MM.1S (cell line): ENCODE measurements around the gene ZNF367.

ENCODE experiments used
- DNase-seq: peaks from one replicate; pipeline ENCODE4 v3.0.0-alpha.2; 2015
- H2AFZ ChIP-seq: fragments of 300-600 bp; sonication (generic); 2 replicates; pipeline ENCODE4 v1.6.0; 2016; ENCODE audit warnings: antibody characterized with exemption, low read length
- H3F3A ChIP-seq: fragments of 300-600 bp; sonication (generic); 2 replicates; pipeline ENCODE4 v1.6.1; 2016; ENCODE audit warnings: mild to moderate bottlenecking, antibody characterized with exemption, low read length, moderate library complexity, mixed read lengths; ENCODE audit not compliant: insufficient read depth
- H3K27ac ChIP-seq: fragments of 300-600 bp; sonication (generic); 2 replicates; pipeline ENCODE4 v1.5.1; 2016; ENCODE audit warnings: mild to moderate bottlenecking, low read length
- H3K27me3 ChIP-seq: fragments of 300-600 bp; sonication (generic); replicated peaks from 2 replicates; pipeline ENCODE4 v1.6.0; 2016; ENCODE audit warnings: low read length; ENCODE audit not compliant: insufficient read depth
- H3K36me3 ChIP-seq: fragments of 300-600 bp; sonication (generic); replicated peaks from 2 replicates; pipeline ENCODE4 v1.6.1; 2016; ENCODE audit warnings: mild to moderate bottlenecking, low read length, mixed read lengths; ENCODE audit not compliant: insufficient read depth
- H3K4me1 ChIP-seq: fragments of 300-600 bp; sonication (generic); 2 replicates; pipeline ENCODE4 v1.6.1; 2016; ENCODE audit warnings: low read length, mixed read lengths
- H3K4me2 ChIP-seq: fragments of 300-600 bp; sonication (generic); 2 replicates; pipeline ENCODE4 v1.6.0; 2016; ENCODE audit warnings: low read depth, low read length
- H3K4me3 ChIP-seq: fragments of 300-600 bp; sonication (generic); 2 replicates; pipeline ENCODE4 v1.5.1; 2016; ENCODE audit warnings: low read length, mixed read lengths
- H3K79me2 ChIP-seq: fragments of 300-600 bp; sonication (generic); 2 replicates; pipeline ENCODE4 v1.6.1; 2016; ENCODE audit warnings: mixed run types, low read length, mixed read lengths
- H3K9ac ChIP-seq: fragments of 300-600 bp; sonication (generic); 2 replicates; pipeline ENCODE4 v1.6.1; 2016; ENCODE audit warnings: low read length, mixed read lengths
- H3K9me2 ChIP-seq: fragments of 300-600 bp; sonication (generic); replicated peaks from 2 replicates; pipeline ENCODE4 v1.6.1; 2016; ENCODE audit warnings: mild to moderate bottlenecking, low read length, mixed read lengths; ENCODE audit not compliant: insufficient read depth
- H3K9me3 ChIP-seq: fragments of 300-600 bp; sonication (generic); replicated peaks from 2 replicates; pipeline ENCODE4 v1.6.1; 2016; ENCODE audit warnings: mild to moderate bottlenecking, low read length, mixed read lengths; ENCODE audit not compliant: insufficient read depth
- H4K20me1 ChIP-seq: fragments of 300-600 bp; sonication (generic); 2 replicates; pipeline ENCODE4 v1.6.1; 2016; ENCODE audit warnings: mild to moderate bottlenecking, low read length, moderate library complexity, mixed read lengths; ENCODE audit not compliant: insufficient read depth
- EZH2 ChIP-seq: fragments of 300-600 bp; sonication (generic); optimal IDR thresholded peaks from 2 replicates; pipeline ENCODE3; 2017; ENCODE audit warnings: low read depth, mild to moderate bottlenecking, antibody characterized with exemption, low read length, mixed read lengths
- EZH2phosphoT487 ChIP-seq: fragments of 300-600 bp; sonication (generic); IDR thresholded peaks from 2 replicates; pipeline ENCODE4 v1.6.1; 2018; ENCODE audit warnings: antibody characterized with exemption, low read length
- TF ChIP-seq, protein P1 (sequence below): fragments of 300-600 bp; sonication (generic); IDR thresholded peaks from 2 replicates; pipeline ENCODE4 v1.5.1; 2016; ENCODE audit warnings: antibody characterized with exemption, low read length, mixed read lengths

Gene ZNF367

DNA sequence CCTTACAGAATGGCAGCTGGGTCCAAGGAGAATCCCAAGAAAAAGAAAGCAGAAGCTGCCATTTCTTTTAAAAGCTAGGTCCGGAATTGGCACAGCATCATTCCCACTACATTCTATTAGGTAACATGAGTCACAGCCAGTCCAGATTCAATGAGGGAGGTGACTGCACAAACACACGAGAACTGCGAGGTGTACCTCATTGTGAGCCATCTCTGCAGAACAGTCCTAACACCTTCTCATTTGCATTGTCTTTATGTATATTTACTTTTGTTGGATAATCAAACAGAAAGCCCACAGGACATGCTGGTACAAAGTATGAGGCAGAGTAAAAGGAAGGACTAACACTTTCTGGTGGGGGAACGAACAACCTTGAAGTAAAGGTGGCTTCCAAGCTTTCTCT lies 17.2 kb upstream of the ZNF367 start:
- Histone ChIP-seq H3K9me2 (no peaks in the 10 kb centered on the region), H3K9ac (no peak overlapping the region), H3K4me2 (no peak overlapping the region), H3K27ac (no peak overlapping the region), H3K4me1 (no peaks in the 10 kb centered on the region), H3K27me3 (no peaks in the 10 kb centered on the region), H3K9me3 (no peaks in the 10 kb centered on the region), H4K20me1 (no peaks in the 10 kb centered on the region), H3K4me3 (no peak overlapping the region), H3F3A (no peaks in the 10 kb centered on the region), H2AFZ (no peak overlapping the region), H3K36me3 (no peaks in the 10 kb centered on the region), H3K79me2 (no peaks in the 10 kb centered on the region)
- DNase-seq, result no peak
- no peak for TF ChIP-seq EZH2phosphoT487

DNA sequence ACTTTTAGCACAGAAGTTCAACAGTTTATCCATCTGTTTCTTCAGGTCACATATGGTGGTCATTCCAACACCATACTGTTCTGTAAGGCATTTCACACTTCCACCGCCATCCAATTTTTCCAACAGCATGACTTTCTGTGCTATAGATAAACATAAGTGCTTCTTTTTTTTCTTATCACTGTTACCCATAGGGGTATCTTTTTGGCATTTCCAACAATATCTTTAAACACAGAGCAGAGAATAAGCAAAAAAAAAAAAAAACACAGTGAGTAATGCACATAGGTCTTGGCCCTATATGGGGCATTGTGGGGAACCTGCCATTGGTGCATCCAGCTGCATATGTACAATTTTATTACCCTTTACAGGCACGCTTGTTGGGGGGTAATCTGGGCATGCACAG lies 12.2 kb upstream of the ZNF367 start:
- no peak overlapping the region for H2AFZ ChIP-seq
- no peaks in the 10 kb centered on the region for H3K9me2 ChIP-seq
- no peak overlapping the region for H3K4me2 ChIP-seq
- H3K9me3 ChIP-seq, result no peaks in the 10 kb centered on the region
- H3K79me2 ChIP-seq, result no peaks in the 10 kb centered on the region
- H3K36me3 ChIP-seq, result no peaks in the 10 kb centered on the region
- no peak overlapping the region for H3K4me3 ChIP-seq
- no peaks in the 10 kb centered on the region for H3K4me1 ChIP-seq
- no peaks in the 10 kb centered on the region for H3F3A ChIP-seq
- H3K27me3 ChIP-seq, result no peaks in the 10 kb centered on the region
- no peak for DNase-seq
- no peaks in the 10 kb centered on the region for H4K20me1 ChIP-seq
- TF ChIP-seq EZH2phosphoT487, result no peak
- no peak overlapping the region for H3K27ac ChIP-seq
- no peak overlapping the region for H3K9ac ChIP-seq

DNA sequence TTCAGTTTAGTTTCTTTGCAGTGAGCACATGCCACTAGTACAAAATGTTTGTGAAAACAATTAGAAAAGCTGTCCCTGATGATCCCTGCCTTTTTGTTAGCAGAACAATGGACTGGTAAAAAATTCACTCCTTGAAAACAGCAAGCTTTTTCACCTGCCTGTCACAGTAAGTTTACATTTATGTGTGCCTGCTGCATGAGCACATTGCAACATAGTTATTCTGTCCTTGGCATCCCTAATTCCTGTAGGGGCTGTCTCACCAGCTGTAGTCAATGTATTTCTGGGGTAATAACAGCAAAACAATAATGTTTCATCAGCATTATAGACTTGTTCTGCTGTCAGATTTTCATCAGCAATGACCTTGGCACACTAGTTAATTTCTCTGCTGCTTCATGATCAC lies 11.6 kb upstream of the ZNF367 start:
- no peak for TF ChIP-seq EZH2
- TF ChIP-seq, protein P1, sequence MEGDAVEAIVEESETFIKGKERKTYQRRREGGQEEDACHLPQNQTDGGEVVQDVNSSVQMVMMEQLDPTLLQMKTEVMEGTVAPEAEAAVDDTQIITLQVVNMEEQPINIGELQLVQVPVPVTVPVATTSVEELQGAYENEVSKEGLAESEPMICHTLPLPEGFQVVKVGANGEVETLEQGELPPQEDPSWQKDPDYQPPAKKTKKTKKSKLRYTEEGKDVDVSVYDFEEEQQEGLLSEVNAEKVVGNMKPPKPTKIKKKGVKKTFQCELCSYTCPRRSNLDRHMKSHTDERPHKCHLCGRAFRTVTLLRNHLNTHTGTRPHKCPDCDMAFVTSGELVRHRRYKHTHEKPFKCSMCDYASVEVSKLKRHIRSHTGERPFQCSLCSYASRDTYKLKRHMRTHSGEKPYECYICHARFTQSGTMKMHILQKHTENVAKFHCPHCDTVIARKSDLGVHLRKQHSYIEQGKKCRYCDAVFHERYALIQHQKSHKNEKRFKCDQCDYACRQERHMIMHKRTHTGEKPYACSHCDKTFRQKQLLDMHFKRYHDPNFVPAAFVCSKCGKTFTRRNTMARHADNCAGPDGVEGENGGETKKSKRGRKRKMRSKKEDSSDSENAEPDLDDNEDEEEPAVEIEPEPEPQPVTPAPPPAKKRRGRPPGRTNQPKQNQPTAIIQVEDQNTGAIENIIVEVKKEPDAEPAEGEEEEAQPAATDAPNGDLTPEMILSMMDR, result no peak
- TF ChIP-seq EZH2phosphoT487, result no peak
- Histone ChIP-seq H4K20me1 (no peaks in the 10 kb centered on the region), H3K36me3 (no peaks in the 10 kb centered on the region), H3K79me2 (no peaks in the 10 kb centered on the region), H3K27me3 (no peaks in the 10 kb centered on the region), H3F3A (no peaks in the 10 kb centered on the region), H3K9me2 (no peaks in the 10 kb centered on the region), H3K4me2 (no peak overlapping the region), H3K4me1 (no peaks in the 10 kb centered on the region), H2AFZ (no peak overlapping the region), H3K4me3 (no peak overlapping the region), H3K9me3 (no peaks in the 10 kb centered on the region), H3K27ac (no peak overlapping the region), H3K9ac (no peak overlapping the region)
- no peak for DNase-seq

DNA sequence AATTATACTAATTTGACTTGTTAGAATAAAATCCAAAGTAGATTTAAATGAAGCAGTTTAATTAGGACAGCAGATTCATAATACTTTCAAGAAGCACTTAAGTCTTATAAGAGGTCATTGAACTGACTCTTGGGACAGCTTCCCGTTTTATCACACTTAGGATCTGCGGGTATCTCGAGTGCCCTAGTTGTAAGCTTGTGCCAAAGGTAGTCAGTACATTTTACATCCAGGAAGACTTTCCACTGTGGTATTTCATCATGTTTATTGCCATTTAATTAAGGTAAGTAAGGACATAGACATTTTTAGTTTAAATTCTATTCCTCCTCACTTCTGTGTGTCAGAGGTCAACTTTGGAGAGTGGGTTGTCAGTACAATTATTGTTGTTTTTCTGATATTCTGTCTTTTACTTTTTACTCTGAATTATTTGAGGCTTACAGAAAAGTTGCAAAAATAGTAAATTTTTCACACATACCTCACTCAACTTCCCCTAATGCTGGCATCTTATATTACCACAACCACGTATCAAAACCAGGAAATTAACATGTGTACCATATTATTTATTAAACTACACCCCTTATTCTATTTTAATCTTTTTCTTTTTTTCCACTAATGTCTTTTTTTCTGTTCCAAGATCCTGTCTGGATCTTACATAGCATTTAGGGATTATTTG lies 7.5 kb upstream of the ZNF367 start:
- Histone ChIP-seq H3K4me2 (no peak overlapping the region), H3K9ac (no peak overlapping the region), H3K4me3 (no peak overlapping the region), H3K79me2 (no peaks in the 10 kb centered on the region), H3F3A (peaks cover 4% of the 10 kb centered on the region), H3K9me2 (no peaks in the 10 kb centered on the region), H3K36me3 (no peaks in the 10 kb centered on the region), H3K27ac (no peak overlapping the region), H4K20me1 (no peaks in the 10 kb centered on the region), H2AFZ (no peak overlapping the region), H3K4me1 (peaks cover 6% of the 10 kb centered on the region), H3K9me3 (no peaks in the 10 kb centered on the region), H3K27me3 (no peaks in the 10 kb centered on the region)
- DNase-seq, result no peak
- TF ChIP-seq EZH2, result no peak
- no peak for TF ChIP-seq EZH2phosphoT487
- TF ChIP-seq, protein P1, result no peak
